Hindlimb muscle (tissue), 1 donor: ENCODE measurements around the gene RSPH4A. TPM values are rescaled to one million over a fixed set of nuclear protein-coding genes. Genes with fewer than 3 reads are reported as not detected.
"Not testable (repeated sequence)": the region's sequence is repeated elsewhere in the genome, so short reads cannot be mapped to it uniquely, and the experiment has no call there.

Experiments
- DNase-seq: peaks from one replicate; pipeline ENCODE4 v3.0.0-alpha.2; 2013
- polyA plus RNA-seq: library from polyadenylated mRNA; unstranded; fragments of 120-200 nt; gene quantifications from one replicate; pipeline ENCODE4 v1.2.1, GENCODE V29; 2013; ENCODE audit not compliant: insufficient read length

RSPH4A gene
- polyA plus RNA-seq = 0.50 TPM

DNA sequence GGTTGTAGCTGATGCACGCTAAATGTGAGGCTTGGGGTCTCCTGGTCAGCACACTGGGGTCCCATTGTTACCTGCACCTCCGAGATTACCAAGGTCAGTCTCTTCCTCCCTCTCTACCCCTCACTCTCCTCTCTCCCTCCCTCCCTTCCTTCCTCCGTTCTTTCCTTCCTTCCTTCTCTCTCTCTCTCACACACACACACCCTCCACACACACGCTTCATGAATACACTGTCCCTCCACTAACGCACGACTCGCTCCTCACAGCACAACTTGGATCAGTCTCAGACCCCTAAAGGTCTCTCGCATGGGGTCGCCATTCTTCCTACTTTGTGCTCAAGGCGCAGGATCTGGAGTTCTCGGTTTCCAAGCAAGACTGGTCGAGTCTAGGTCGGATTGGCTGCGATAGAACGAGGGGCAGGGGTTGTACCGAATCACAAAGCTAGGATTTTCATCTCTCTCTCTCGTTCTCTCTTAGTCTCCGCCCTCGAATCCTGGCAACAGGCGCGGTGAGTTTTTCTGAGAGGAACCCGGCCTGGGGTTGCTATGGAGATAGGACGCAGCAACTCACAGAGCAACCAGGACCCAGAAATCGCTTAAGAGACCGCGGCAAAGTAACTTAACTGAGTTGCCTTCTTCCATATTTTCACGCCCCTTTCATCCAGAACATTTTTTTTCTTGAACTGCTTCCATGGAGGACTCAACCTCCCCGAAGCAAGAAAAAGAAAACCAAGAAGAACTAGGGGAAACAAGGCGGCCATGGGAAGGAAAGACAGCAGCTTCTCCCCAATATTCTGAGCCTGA is at the start of gene RSPH4A:
RSPH4A (plus strand) TSS at position 543 of the 800 bp plus-strand sequence; CDS start at position 688, 145 bp downstream.
- peak; percentile 94 for DNase-seq

DNA sequence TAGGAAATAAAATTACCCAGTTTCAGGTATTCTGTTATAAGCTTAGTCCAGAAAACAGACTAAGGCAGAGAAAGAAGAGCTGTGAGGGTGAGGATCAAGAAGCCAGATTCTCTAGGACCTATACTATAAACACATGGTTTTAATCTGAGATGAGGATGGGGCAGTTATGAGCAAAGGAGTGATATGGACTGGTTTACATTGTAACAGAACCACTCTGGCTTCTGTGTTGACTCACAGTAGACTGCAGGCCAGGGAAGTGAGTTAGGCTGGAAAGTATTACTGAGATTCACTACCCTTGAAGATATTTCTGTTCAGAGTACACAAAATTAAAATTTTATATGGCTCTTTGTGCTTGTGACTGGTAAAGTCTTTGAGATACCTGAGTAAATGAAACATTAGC is 48.2 kb upstream of the RSPH4A start:
- DNase-seq = no peak

DNA sequence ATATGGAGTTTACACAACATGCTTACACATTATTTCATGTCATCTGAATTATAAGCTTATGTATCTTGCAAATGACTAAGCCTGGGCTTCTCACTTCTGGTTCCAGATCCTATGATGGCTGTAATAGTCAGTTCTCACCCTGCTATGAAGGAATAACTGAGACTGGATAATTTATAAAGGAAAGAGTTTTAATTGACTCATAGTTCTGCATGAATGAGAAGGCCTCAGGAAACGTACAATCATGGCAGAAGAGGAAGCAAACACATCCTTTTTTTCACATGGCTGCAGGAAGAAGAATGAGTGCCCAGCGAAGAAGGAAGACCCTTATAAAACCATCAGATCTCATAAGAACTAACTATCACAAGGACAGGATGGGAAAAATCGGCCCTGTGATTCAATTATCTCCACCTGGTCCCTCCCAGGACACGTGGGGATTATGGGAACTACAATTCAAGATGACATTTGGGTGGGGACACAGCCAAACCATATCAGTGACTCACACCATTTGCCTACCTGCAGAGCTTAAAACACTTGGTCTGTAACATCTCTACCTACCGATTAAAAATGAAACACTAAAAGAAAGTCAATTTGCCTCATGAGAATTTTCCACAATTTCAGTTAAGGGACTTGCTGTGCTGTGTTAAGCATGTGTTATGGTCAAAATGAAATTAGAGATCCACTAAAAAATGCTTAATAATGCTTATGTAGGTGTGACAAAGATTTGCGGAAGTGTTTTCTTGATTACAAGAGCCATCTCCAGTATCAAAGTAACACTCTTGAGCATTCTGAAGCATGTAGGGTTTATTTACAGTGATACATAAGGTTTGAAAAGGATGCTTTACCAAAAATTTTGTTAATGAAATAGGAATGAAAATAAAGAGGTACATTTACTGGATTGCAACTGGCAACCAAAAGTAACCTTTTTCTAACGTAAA is 47.2 kb upstream of the RSPH4A start:
- DNase-seq = no peak

- DNase-seq = peak; percentile 99
Observed at GRCh38 chr6:116570856-116571682, 45.2 kb upstream of the RSPH4A start, which contains the start of gene RWDD1. Gene RWDD1, plus strand, starts transcription at chr6:116571504. Its CDS starts 79 bp downstream, at chr6:116571583.

GRCh38 chr6:116571683-116572000 is 44.6 kb upstream of the RSPH4A start:
- DNase-seq = no peak

- peak; percentile 8 for DNase-seq
Observed at GRCh38 chr6:116572162-116572561, 44.1 kb upstream of the RSPH4A start.

DNA sequence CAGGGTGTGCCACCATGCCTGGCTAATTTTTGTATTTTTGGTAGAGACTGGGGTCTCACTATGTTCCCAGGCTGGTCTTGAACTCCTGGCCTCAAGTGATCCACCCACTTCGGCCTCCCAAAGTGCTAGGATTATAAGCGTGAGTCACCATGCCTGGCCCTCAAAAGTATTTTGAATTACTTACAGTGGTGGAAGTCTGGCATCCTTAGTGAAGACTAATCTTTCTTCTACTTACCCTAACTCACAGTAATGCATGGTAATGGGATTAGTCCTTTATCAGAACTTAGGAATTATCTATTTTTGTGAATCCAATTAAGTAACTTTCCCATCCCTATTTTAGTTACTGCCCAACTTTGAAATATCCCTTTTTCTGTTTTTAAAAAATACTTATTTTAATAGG is 41.1 kb upstream of the RSPH4A start:
- no peak for DNase-seq

GRCh38 chr6:116577486-116577885 is 38.8 kb upstream of the RSPH4A start:
- no peak for DNase-seq

GRCh38 chr6:116578335-116578734 is 37.9 kb upstream of the RSPH4A start:
- DNase-seq = no peak

DNA sequence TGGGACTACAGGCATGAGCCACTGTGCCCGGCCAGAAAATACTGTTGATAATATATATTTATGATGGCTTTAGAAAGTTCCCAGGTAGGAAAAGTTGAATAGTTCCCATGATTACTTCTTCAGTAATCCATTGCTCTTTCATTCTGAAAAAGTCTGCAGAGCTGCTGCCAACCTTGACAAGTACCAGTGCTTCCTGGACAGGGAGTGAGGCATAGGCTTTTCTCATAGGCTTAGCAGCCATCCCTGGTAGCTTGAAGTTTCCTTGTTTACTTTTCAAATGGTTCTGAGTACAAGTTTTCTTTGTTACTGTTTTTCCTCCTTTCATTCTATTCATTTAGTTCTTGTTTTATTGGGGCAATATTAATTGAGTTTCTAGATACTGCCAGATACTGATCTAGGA is 37.1 kb upstream of the RSPH4A start:
- DNase-seq = no peak

DNA sequence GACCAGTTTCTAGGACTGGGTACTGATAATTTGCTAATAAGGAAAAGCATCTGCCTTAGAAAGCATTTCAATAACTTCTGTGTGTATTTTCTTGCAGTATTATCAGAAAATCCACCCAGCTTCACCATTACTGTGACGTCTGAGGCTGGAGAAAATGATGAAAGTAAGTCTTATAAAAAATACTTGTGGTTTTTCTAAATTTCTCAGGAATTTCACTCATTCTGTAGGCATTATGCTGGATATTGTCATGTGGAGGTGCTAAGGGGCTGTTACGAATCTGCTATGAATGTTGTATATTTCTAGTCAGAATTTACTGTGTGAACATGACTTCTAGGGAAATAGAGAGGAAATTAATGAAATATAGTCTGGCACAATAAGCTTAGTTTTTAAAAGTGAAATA is 36.1 kb upstream of the RSPH4A start:
- DNase-seq = no peak

DNA sequence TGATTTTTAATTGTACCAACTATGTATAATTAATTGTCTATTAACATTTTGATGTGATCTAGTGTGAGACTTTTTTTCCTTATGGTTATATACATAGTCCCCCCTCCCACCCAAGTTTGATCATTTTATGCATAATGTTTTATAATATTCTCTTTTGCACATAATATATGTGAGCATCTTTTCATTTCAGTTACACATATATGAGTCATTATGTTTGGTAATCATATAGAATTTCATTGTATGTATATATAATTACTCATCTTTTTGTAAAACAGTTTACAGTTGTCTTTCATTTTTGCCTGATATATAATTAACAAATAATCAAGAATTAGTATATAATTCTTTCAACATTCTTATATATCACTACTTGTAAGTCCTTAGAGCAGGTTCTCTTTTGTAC is 30.0 kb upstream of the RSPH4A start:
- DNase-seq = no peak

DNA sequence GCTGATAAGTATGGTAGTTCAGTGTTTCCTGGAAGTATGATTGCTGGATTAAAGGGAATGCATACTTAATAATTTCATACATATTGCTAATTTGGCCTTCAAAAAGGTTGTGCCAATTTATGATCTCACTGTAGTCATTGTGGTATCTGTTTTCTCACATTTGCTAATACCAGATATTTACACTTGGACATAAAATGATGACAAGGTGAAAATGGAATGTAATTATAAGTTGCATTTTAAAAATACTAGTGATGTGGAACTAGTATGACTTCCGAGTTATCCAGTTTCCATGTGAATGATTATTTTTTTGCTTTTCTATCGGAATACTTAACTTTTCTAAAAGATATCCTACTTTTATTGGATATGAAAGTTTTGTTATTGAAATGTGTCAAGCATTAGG is 29.5 kb upstream of the RSPH4A start:
- no peak for DNase-seq

GRCh38 chr6:116595247-116595646 is 21.0 kb upstream of the RSPH4A start:
- no peak for DNase-seq

DNA sequence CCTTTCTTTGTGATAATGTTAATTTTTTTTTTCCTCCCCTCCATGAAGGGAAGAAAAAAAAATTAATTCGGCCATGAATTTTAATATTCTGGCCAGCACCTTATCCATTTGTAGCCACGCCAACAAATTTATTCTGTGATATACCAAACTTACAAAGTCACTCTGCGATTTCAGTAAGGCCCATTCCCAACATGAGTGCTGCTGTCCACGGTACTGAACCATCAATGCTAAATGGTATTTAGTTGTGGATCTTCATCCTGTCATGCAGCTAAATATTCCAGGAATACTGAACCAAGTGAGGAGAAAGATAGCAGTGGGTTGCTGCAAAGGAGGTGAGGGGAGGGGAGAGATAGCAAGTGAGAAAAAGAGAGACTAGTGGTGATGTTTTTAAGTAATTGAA is 19.5 kb upstream of the RSPH4A start:
- DNase-seq = peak; percentile 15

DNA sequence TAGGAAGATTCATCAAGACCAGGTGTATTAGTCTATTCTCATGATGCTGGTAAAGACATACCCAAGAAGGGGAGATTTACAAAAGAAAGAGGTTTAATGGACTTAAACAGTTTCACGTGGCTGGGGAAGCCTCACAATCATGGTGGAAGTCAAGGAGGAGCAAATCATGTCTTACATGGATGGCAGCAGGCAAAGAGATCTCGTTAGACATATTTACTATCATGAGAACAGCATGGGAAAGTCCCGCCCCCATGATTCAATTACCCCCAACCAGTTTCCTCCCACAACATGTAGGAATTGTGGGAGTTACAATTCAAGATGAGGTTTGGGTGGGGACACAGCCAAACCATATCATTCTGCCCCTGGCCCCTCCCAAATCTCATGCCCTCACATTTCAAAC is 12.4 kb upstream of the RSPH4A start:
- DNase-seq = not testable (repeated sequence)

GRCh38 chr6:116604868-116605267 is 11.4 kb upstream of the RSPH4A start:
- DNase-seq = not testable (repeated sequence)

DNA sequence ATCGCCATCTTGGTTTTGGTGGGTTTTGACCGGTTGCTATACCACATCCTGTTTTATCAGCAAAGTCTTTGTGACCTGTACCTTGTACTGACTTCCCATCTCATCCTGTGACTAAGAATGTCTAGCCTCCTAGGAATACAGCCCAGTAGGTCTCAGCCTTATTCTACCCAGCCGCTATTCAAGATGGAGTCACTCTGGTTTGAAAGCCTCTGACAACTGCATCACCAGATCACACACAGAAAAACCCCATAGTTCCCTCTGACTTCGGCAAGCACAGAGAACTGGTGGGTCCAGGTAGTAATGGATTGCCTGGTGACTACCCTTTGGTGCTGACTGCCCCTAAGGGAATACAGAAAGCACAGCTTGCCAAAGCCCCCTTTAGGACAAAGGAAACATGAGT is 10.3 kb upstream of the RSPH4A start:
- DNase-seq = no peak

DNA sequence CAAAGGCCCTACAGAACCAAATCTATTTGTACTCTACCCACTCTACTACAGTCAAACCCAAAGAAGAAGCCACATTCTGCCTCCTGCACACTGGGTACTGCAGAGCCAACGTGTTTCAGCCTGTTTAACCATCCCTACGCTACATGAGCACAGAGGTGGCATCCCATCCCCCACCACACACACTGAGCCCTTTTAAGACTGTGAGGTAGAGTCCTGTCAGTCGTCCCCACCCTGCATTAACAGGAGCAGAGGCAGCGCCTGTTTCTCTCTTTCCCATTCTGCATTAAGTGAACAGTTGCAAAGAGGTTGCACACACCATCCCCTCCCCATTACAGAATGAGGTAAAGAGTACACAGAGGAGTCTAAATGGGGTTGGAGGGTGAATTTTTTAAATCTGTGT is 5.2 kb upstream of the RSPH4A start:
- no peak for DNase-seq

- DNase-seq = no peak
Observed at GRCh38 chr6:116616737-116617053, 416 bp downstream of the RSPH4A start.

GRCh38 chr6:116624036-116624805 is 7.9 kb downstream of the RSPH4A start:
- DNase-seq = no peak

- DNase-seq = no peak
Observed at GRCh38 chr6:116625872-116626271, 9.6 kb downstream of the RSPH4A start.
